GM18520 (cell line): ENCODE data around the gene OR10J1.
"Not testable (repeated sequence)": the region's sequence is repeated elsewhere in the genome, so short reads cannot be mapped to it uniquely, and the experiment has no call there.

Experiments
- ATAC-seq: cut with Tn5 transposase; IDR thresholded peaks from one replicate; pipeline ENCODE4 v1.9.1; 2021; ENCODE audit not compliant: unreplicated experiment

The OR10J1 gene

GRCh38 chr1:159439422-159439821, at the start of gene OR10J1:
Gene OR10J1 (plus strand): TSS chr1:159439722. CDS start chr1:159439792, 70 bp downstream.
- no peak for ATAC-seq

- no peak for ATAC-seq
Observed at GRCh38 chr1:159406821-159407220, 32.7 kb upstream of the OR10J1 start.

GRCh38 chr1:159408862-159409400, 30.6 kb upstream of the OR10J1 start:
- ATAC-seq: no peak

- ATAC-seq: no peak
Observed at GRCh38 chr1:159421821-159422220, 17.7 kb upstream of the OR10J1 start.

- ATAC-seq: no peak
Observed at GRCh38 chr1:159428536-159428935, 11.0 kb upstream of the OR10J1 start.

- no peak for ATAC-seq
Observed at GRCh38 chr1:159429074-159429861, 10.3 kb upstream of the OR10J1 start.

- ATAC-seq: no peak
Observed at GRCh38 chr1:159430985-159431384, 8.5 kb upstream of the OR10J1 start.

- no peak for ATAC-seq
Observed at GRCh38 chr1:159431904-159432303, 7.6 kb upstream of the OR10J1 start, which contains the start of gene OR10J4. Gene OR10J4 (plus strand): TSS chr1:159432204.

- no peak for ATAC-seq
Observed at GRCh38 chr1:159436469-159436868, 3.1 kb upstream of the OR10J1 start.

GRCh38 chr1:159441360-159441759, 1.8 kb downstream of the OR10J1 start:
- no peak for ATAC-seq

GRCh38 chr1:159442428-159442827, 2.9 kb downstream of the OR10J1 start:
- ATAC-seq: no peak

GRCh38 chr1:159443066-159443750, 3.7 kb downstream of the OR10J1 start:
- no peak for ATAC-seq

- ATAC-seq: no peak
Observed at GRCh38 chr1:159444511-159444910, 5.0 kb downstream of the OR10J1 start.

GRCh38 chr1:159448181-159448580, 8.7 kb downstream of the OR10J1 start:
- ATAC-seq: no peak

GRCh38 chr1:159449605-159450004, 10.1 kb downstream of the OR10J1 start:
- not testable (repeated sequence) for ATAC-seq

GRCh38 chr1:159459551-159459950, 20.0 kb downstream of the OR10J1 start:
- no peak for ATAC-seq

- no peak for ATAC-seq
Observed at GRCh38 chr1:159465191-159465603, 25.7 kb downstream of the OR10J1 start.

- ATAC-seq: no peak
Observed at GRCh38 chr1:159468321-159468720, 28.8 kb downstream of the OR10J1 start.

GRCh38 chr1:159469921-159470533, 30.5 kb downstream of the OR10J1 start:
- no peak for ATAC-seq

- ATAC-seq: no peak
Observed at GRCh38 chr1:159473335-159473734, 33.8 kb downstream of the OR10J1 start.

GRCh38 chr1:159474926-159475325, 35.4 kb downstream of the OR10J1 start:
- no peak for ATAC-seq

- no peak for ATAC-seq
Observed at GRCh38 chr1:159483501-159483900, 44.0 kb downstream of the OR10J1 start.
